GM18519 (cell line): ENCODE results near the gene LSAMP.
"Not testable (repeated sequence)": the region's sequence is repeated elsewhere in the genome, so short reads cannot be mapped to it uniquely, and the experiment has no call there.

Experiments
- ATAC-seq: cut with Tn5 transposase; IDR thresholded peaks from one replicate; pipeline ENCODE4 v1.9.1; 2021; ENCODE audit warnings: mild to moderate bottlenecking, moderate library complexity; ENCODE audit not compliant: unreplicated experiment, low FRiP score

Gene LSAMP

GRCh38 chr3:115790759-115791158 is 654.5 kb downstream of the LSAMP start:
- no peak for ATAC-seq

- ATAC-seq, result no peak
Observed at GRCh38 chr3:115789481-115789880, 655.8 kb downstream of the LSAMP start.

GRCh38 chr3:115788921-115789470 is 656.3 kb downstream of the LSAMP start:
- ATAC-seq, result no peak

GRCh38 chr3:115787818-115788217 is 657.5 kb downstream of the LSAMP start:
- ATAC-seq, result no peak

GRCh38 chr3:115785782-115786181 is 659.5 kb downstream of the LSAMP start:
- ATAC-seq, result no peak

GRCh38 chr3:115784739-115785536 is 660.3 kb downstream of the LSAMP start:
- no peak for ATAC-seq

GRCh38 chr3:115783938-115784738 is 661.1 kb downstream of the LSAMP start:
- ATAC-seq, result peak; percentile 77

- ATAC-seq, result not testable (repeated sequence)
Observed at GRCh38 chr3:115783426-115783825, 661.9 kb downstream of the LSAMP start.

- ATAC-seq, result no peak
Observed at GRCh38 chr3:115779011-115779410, 666.3 kb downstream of the LSAMP start.

GRCh38 chr3:115772951-115773350 is 672.3 kb downstream of the LSAMP start:
- no peak for ATAC-seq

- ATAC-seq, result no peak
Observed at GRCh38 chr3:115768661-115769060, 676.6 kb downstream of the LSAMP start.

- ATAC-seq, result no peak
Observed at GRCh38 chr3:115766587-115767482, 678.5 kb downstream of the LSAMP start.

GRCh38 chr3:115761927-115762305 is 683.4 kb downstream of the LSAMP start:
- ATAC-seq, result no peak

- no peak for ATAC-seq
Observed at GRCh38 chr3:115760716-115761115, 684.6 kb downstream of the LSAMP start.

- no peak for ATAC-seq
Observed at GRCh38 chr3:115758076-115758763, 687.1 kb downstream of the LSAMP start.

GRCh38 chr3:115752978-115753377 is 692.3 kb downstream of the LSAMP start:
- ATAC-seq, result not testable (repeated sequence)
